ENCODE results near the gene KANSL1. TPM values are rescaled to one million over a fixed set of nuclear protein-coding genes. Genes with fewer than 3 reads are reported as not detected.
"Not testable (repeated sequence)": the region's sequence is repeated elsewhere in the genome, so short reads cannot be mapped to it uniquely, and the experiment has no call there.

The KANSL1 gene
- total RNA-seq, 1 donor from 2014 or later, result 122 TPM

GRCh38 chr17:46182961-46183360 is 10.3 kb downstream of the KANSL1 start:
- H3K4me1 ChIP-seq, result peaks cover 98% of the 10 kb centered on the region

GRCh38 chr17:46181940-46182339 is 11.3 kb downstream of the KANSL1 start:
- H3K27ac ChIP-seq, result no peak overlapping the region
- no peaks in the 10 kb centered on the region for H3K27me3 ChIP-seq
- intact Hi-C loops (cut with DNase I), result no loop called here
- DNase-seq (ENCODE audit: extremely low spot score in 2 of 2), result no peak
- no peak overlapping the region for H3K4me3 ChIP-seq
- TF ChIP-seq CTCF (IDR thresholded peaks at IDR 0.05), result no peak
- no peak for TF ChIP-seq POLR2A (IDR thresholded peaks at IDR 0.05)
- no peak for TF ChIP-seq POLR2AphosphoS5 (IDR thresholded peaks at IDR 0.05; ENCODE audit: insufficient read depth in 1 of 2, low read depth in 1 of 2)
- H3K9me3 ChIP-seq, result no peaks in the 10 kb centered on the region
- no peaks in the 10 kb centered on the region for H3K36me3 ChIP-seq
- peaks cover 98% of the 10 kb centered on the region for H3K4me1 ChIP-seq

More at GRCh38 chr17:46182961-46183360, 10.3 kb downstream of the KANSL1 start:
- no peaks in the 10 kb centered on the region for H3K36me3 ChIP-seq
- no peak for DNase-seq (ENCODE audit: extremely low spot score in 2 of 2)
- H3K9me3 ChIP-seq, result no peaks in the 10 kb centered on the region
- no peak overlapping the region for H3K27ac ChIP-seq
- no peak for TF ChIP-seq CTCF (IDR thresholded peaks at IDR 0.05)
- TF ChIP-seq POLR2A (IDR thresholded peaks at IDR 0.05), result no peak
- no peak for TF ChIP-seq POLR2AphosphoS5 (IDR thresholded peaks at IDR 0.05; ENCODE audit: insufficient read depth in 1 of 2, low read depth in 1 of 2)
- H3K27me3 ChIP-seq, result no peaks in the 10 kb centered on the region
- no peak overlapping the region for H3K4me3 ChIP-seq
- intact Hi-C loops (cut with DNase I), result no loop called here

- intact Hi-C loops (cut with DNase I), result not testable (repeated sequence)
Measured at GRCh38 chr17:46181316-46181715, 11.9 kb downstream of the KANSL1 start.

GRCh38 chr17:46180892-46181274 is 12.3 kb downstream of the KANSL1 start:
- H3K27ac ChIP-seq, result no peak overlapping the region
- no peaks in the 10 kb centered on the region for H3K9me3 ChIP-seq
- H3K36me3 ChIP-seq, result no peaks in the 10 kb centered on the region
- H3K4me3 ChIP-seq, result no peak overlapping the region
- no peak for DNase-seq (ENCODE audit: extremely low spot score in 2 of 2)
- TF ChIP-seq POLR2AphosphoS5 (IDR thresholded peaks at IDR 0.05; ENCODE audit: insufficient read depth in 1 of 2, low read depth in 1 of 2) (no peak), CTCF (IDR thresholded peaks at IDR 0.05) (no peak), POLR2A (IDR thresholded peaks at IDR 0.05) (no peak)
- H3K27me3 ChIP-seq, result no peaks in the 10 kb centered on the region
- intact Hi-C loops (cut with DNase I), result no loop called here
- H3K4me1 ChIP-seq, result peaks cover 96% of the 10 kb centered on the region

More at GRCh38 chr17:46181316-46181715, 11.9 kb downstream of the KANSL1 start:
- not testable (repeated sequence) for H3K4me3 ChIP-seq; H3K27me3 ChIP-seq; H3K36me3 ChIP-seq; H3K27ac ChIP-seq; H3K9me3 ChIP-seq; DNase-seq (ENCODE audit: extremely low spot score in 2 of 2)
- peaks cover 96% of the 10 kb centered on the region for H3K4me1 ChIP-seq

GRCh38 chr17:46180185-46180891 is 12.9 kb downstream of the KANSL1 start:
- intact Hi-C loops (cut with DNase I); H3K27me3 ChIP-seq; DNase-seq (ENCODE audit: extremely low spot score in 2 of 2); H3K9me3 ChIP-seq; H3K27ac ChIP-seq; H3K4me3 ChIP-seq; H3K36me3 ChIP-seq: not testable (repeated sequence)
- H3K4me1 ChIP-seq, result peaks cover 96% of the 10 kb centered on the region

GRCh38 chr17:46179375-46179999 is 13.7 kb downstream of the KANSL1 start:
- Histone ChIP-seq H3K27me3 (no peaks in the 10 kb centered on the region), H3K4me1 (peaks cover 96% of the 10 kb centered on the region), H3K4me3 (no peak overlapping the region), H3K9me3 (no peaks in the 10 kb centered on the region), H3K36me3 (no peaks in the 10 kb centered on the region), H3K27ac (no peak overlapping the region)
- no peak for TF ChIP-seq CTCF (IDR thresholded peaks at IDR 0.05)
- TF ChIP-seq POLR2AphosphoS5 (IDR thresholded peaks at IDR 0.05; ENCODE audit: insufficient read depth in 1 of 2, low read depth in 1 of 2), result no peak
- TF ChIP-seq POLR2A (IDR thresholded peaks at IDR 0.05), result no peak
- no peak for DNase-seq (ENCODE audit: extremely low spot score in 2 of 2)
- intact Hi-C loops (cut with DNase I), result no loop called here

Measured in vagina (tissue), 2 donors.